SH-SY5Y (cell line): ENCODE data around the gene SENP1.

ENCODE experiments used
- GATA2 ChIP-seq: IDR thresholded peaks from 2 replicates; pipeline ENCODE4 v1.6.1; 2011; ENCODE audit warnings: mild to moderate bottlenecking, low read depth, low read length
- GATA3 ChIP-seq: IDR thresholded peaks from 2 replicates; pipeline ENCODE4 v1.6.1; 2011; ENCODE audit warnings: low read depth, mild to moderate bottlenecking, low read length, moderate library complexity

SENP1 gene

GRCh38 chr12:48058771-48059170, 47.1 kb downstream of the SENP1 start:
- no peak for TF ChIP-seq GATA3
- no peak for TF ChIP-seq GATA2

DNA sequence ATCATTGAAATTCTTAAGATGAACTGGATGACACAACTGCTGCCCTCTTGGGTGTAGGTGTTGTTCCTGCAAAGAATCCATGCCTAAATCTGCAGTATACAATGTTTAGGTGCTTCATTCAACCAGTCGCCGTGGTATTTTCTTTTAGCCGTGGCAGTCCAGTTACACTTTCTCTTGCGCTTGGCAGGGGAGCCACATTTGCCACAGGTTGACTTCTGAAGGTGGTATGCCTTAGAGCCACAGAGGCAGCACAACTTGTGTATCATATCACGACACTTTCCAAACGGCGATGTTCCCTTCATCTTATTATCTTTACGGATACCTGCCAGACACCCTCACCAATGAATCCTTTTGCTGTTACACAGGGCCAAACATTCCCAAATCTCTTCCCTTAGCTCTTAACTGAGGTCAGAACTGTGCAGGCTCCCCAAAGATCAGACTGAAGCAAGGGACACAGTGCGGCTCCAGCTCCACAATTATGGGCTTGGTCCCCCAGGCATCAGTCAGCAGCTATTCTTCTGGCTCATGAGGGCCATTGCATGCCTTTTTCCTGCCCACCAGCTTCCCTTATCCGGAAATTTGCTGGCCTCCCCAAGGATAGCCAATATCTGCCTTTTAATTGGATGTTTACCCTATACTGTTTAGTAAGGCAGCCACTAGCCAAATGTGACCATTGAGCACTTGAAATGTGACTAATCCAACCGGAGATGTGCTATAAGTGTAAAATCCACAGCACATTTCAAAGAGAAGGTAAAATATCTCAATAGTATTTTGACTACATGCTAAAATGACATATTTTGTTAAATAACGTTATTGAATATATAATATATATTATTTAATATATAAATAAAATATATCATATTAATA, 50.7 kb downstream of the SENP1 start:
- TF ChIP-seq GATA2, result no peak
- TF ChIP-seq GATA3, result no peak

- TF ChIP-seq GATA3, result no peak
- no peak for TF ChIP-seq GATA2
Measured at GRCh38 chr12:48053883-48054282, 52.0 kb downstream of the SENP1 start.

- TF ChIP-seq GATA3 (no peak), GATA2 (no peak)
Measured at GRCh38 chr12:48053122-48053521, 52.8 kb downstream of the SENP1 start.

- TF ChIP-seq GATA3, result no peak
- no peak for TF ChIP-seq GATA2
Measured at GRCh38 chr12:48051681-48052080, 54.2 kb downstream of the SENP1 start.

DNA sequence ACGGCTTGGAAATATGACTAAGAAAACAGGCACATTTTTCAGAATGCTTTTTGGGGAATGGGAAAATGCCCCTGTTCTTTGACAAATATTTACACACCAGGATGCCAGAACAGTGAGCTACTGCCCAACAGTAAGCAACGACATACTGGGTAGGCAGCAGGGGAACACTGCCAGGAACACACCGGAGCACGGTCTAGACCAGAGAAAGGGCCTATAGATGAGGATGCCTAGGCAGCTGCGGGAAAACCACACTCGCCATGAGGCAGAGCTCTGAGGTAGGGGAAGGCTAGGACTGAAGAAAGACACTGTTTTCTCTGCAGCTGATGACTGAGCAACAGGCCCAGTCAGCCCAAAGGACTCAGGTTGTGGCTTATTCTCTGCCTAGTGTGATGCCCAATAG, 55.7 kb downstream of the SENP1 start:
- no peak for TF ChIP-seq GATA3
- TF ChIP-seq GATA2, result no peak

DNA sequence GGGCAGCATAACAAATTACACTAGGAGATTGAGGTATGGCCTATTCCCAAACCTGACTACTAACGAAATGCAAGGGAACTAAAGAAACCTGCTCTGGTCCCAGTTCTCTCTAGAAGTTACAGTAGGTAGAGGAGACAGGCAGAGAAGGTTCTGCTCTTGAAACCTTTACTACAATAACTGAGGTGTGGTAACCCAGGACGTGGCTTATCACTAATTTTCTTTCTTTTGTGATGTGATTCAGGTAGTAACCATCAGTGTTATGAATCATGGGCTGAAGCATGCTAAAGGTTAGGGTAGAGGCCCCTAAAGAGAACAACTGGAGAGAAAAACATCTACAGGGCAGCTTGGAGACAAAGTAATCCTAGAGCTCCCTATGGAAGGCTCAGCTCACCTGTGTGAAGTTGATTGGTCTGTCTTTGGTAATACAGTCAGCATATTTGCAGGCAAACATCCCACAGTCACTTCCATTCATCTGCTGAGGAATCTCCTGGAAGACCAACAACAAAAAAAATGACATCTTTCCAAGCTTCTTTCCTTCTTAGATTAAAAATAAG, 59.8 kb downstream of the SENP1 start:
- TF ChIP-seq GATA3 (no peak), GATA2 (no peak)

DNA sequence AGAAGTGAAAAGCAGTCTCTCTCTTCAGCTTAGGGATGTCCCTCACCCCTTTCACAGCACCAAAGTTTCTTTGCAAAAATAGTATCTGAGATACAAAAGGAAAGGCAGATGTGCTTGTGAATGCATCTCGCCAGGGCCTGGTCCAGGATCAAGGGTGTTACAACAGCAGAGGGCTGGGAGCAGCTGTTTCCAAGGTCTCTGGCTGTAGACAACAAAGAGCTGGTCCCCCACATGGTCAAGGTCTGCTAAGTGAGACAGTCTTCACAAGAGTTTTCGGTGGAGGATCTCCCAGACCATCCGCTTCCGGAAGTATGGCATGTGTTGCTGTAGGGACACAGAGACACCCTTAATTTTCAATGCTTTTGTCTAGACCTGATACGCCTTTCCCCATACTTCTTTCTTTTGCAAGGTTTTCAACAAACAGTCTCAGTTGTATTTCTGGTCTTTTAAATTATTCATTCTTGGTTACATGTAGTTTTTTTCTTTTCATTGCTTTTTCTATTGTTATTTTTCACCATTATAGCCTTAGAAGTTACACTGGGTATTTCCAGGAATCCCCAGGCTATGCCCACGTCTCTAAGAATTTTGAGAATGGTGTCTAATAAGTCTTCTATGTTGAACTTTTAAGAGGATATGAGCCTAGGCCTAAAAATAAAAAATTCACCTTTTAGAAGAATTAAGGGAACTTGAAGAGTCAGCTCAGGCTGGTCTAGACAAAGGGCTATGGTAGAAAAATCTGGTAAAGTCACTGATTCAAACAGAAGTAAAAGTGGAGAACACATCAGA, 60.6 kb downstream of the SENP1 start:
- TF ChIP-seq GATA2, result no peak
- no peak for TF ChIP-seq GATA3

- TF ChIP-seq GATA3 (no peak), GATA2 (no peak)
Measured at GRCh38 chr12:48044396-48044795, 61.5 kb downstream of the SENP1 start.

GRCh38 chr12:48043771-48044170, 62.1 kb downstream of the SENP1 start:
- no peak for TF ChIP-seq GATA3
- TF ChIP-seq GATA2, result no peak

DNA sequence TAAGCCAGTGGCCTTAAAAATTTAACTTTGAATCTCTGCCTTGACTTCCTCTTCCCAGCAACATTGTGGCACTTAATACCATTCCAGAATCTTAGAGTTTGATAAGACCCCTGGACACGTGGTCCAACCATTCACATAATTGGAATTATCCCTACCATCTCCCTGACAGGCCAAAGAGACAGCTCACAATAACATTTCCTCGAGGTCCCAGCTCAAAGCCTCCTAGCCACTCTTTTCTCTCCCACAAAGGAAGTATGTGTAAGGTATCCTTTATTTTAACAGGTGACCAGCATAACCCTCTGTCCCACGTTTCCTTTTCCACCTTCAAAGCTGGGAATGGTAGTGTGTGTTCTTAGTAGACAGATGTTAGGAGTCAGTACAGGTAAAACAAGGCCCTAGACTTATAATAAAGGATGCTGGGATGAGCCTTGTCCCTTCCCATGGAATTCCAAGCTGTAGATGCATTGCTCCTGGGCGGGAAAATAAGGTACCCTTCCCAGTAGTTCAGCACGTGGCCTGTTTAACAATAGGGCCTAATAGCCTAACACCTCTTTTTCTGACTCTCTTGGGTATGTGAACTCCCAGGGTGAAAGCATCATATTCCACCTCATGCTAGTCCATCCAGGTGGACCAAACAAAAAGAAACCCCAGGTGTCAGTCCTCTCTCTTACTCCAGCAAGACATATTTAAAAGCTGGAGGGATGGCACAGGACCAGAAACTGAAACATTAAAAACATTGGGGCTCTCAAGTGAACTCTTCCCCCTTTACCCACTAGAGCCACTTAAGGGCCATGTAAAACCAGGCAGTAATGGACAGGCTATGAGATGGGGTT, 64.1 kb downstream of the SENP1 start:
- TF ChIP-seq GATA2, result no peak
- TF ChIP-seq GATA3, result no peak

- no peak for TF ChIP-seq GATA3
- no peak for TF ChIP-seq GATA2
Measured at GRCh38 chr12:48040354-48040753, 65.5 kb downstream of the SENP1 start.

GRCh38 chr12:48039151-48039550, 66.7 kb downstream of the SENP1 start:
- TF ChIP-seq GATA3, result no peak

DNA sequence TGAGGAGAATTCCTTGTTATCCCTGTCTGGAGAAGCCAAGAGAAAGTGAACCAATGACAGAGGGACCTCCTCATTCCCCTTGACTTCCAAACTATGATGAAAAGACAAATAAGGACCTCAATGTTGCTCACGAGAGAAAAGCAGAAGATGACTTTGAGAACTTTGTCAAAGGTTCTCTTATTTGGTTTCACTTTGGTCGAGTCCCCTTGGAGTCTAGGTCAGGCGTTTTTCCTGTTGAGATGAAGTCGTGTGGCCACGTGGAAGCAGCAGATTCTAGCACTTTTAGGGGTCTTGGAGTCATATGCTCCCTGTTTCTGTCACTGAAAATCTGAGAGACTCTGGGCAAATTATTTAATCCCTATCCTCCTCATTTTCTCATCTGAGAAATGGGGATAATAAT, 67.8 kb downstream of the SENP1 start:
- TF ChIP-seq GATA2, result no peak
- no peak for TF ChIP-seq GATA3
